Vagina (tissue), 2 donors: Measurements from ENCODE around the gene DENND2D. TPM values are rescaled to one million over a fixed set of nuclear protein-coding genes. Genes with fewer than 3 reads are reported as not detected.
"Not testable (repeated sequence)": the region's sequence is repeated elsewhere in the genome, so short reads cannot be mapped to it uniquely, and the experiment has no call there.

Experiments used
- DNase-seq, 2 donors: peaks; one replicate each; pipeline ENCODE4 v3.0.0-alpha.2; 2017; ENCODE audit errors: extremely low spot score in 2 of 2
- H3K27ac ChIP-seq: fragments of 200-600 bp; sonication (generic); one replicate; pipeline ENCODE4 v1.5.1; 2019
- H3K27me3 ChIP-seq: fragments of 200-600 bp; sonication (generic); one replicate; pipeline ENCODE4 v1.5.1; 2019
- H3K36me3 ChIP-seq, 2 donors: fragments of 200-600 bp; sonication (generic); one replicate each; pipeline ENCODE4 v1.5.1; 2017 to 2019
- H3K4me1 ChIP-seq: fragments of 200-600 bp; sonication (generic); one replicate; pipeline ENCODE4 v1.5.1; 2019
- H3K4me3 ChIP-seq, 2 donors: fragments of 200-600 bp; sonication (generic); 1 replicate in 1 of 2; 2 replicates in 1 of 2; pipeline ENCODE4 v1.5.1; 2016 to 2019
- H3K9me3 ChIP-seq: fragments of 200-600 bp; sonication (generic); one replicate; pipeline ENCODE4 v1.5.1; 2019
- CTCF ChIP-seq, 3 experiments: fragments of 450-650 bp in 2 of 3; fragments of 200-600 bp in 1 of 3; sonication (generic) in 1 of 3; IDR thresholded peaks; one replicate each; pipeline ENCODE4 v1.5.1; 2017 to 2019; ENCODE audit warnings: antibody characterized with exemption in 3 of 3, mild to moderate bottlenecking in 2 of 3, moderate library complexity in 2 of 3
- POLR2A ChIP-seq, 2 donors: fragments of 450-650 bp; IDR thresholded peaks; one replicate each; pipeline ENCODE4 v1.6.1; 2017; ENCODE audit warnings: antibody characterized with exemption in 2 of 2, mild to moderate bottlenecking in 2 of 2, moderate library complexity in 2 of 2
- POLR2AphosphoS5 ChIP-seq, 2 donors: sonication (generic); formaldehyde crosslinking; IDR thresholded peaks; one replicate each; pipeline ENCODE4 v1.9.0; 2017; ENCODE audit warnings: antibody characterized with exemption in 2 of 2, mild to moderate bottlenecking in 2 of 2, low read depth in 1 of 2; ENCODE audit not compliant: insufficient read depth in 1 of 2
- intact Hi-C: fragments of 100-400 bp; cut with DNase I; formaldehyde crosslinking; loops from one replicate; pipeline ENCODE4 v1.15.1; 2023
- total RNA-seq: library from RNA; depleted of rRNA; stranded (reverse); fragments of >200 nt; gene quantifications from one replicate; pipeline ENCODE4 v1.2.3, GENCODE V29; 2016

Gene DENND2D
- total RNA-seq, 1 donor from 2014 or later: 25.5 TPM

- intact Hi-C loops: no loop called here
- TF ChIP-seq CTCF (IDR thresholded peaks at IDR 0.05): no peak
- TF ChIP-seq POLR2A (IDR thresholded peaks at IDR 0.05): no peak
- Histone ChIP-seq H3K27me3 (no peaks in the 10 kb centered on the region), H3K4me3 (no peak overlapping the region), H3K27ac (no peak overlapping the region), H3K9me3 (no peaks in the 10 kb centered on the region), H3K36me3 (no peaks in the 10 kb centered on the region), H3K4me1 (peaks cover 10% of the 10 kb centered on the region)
- DNase-seq: peak in 1 of 2 donors; percentile 65
These were observed 18.5 kb upstream of the DENND2D start for GRCh38 chr1:111218701-111219556.

GRCh38 chr1:111217183-111217910 lies 16.9 kb upstream of the DENND2D start:
- Histone ChIP-seq H3K27ac (no peak overlapping the region), H3K36me3 (no peaks in the 10 kb centered on the region), H3K9me3 (no peaks in the 10 kb centered on the region), H3K27me3 (no peaks in the 10 kb centered on the region), H3K4me3 (no peak overlapping the region), H3K4me1 (peaks cover 4% of the 10 kb centered on the region)
- intact Hi-C loops: no loop called here
- no peak for TF ChIP-seq POLR2A (IDR thresholded peaks at IDR 0.05)
- TF ChIP-seq CTCF (IDR thresholded peaks at IDR 0.05): no peak
- no peak for TF ChIP-seq POLR2AphosphoS5 (IDR thresholded peaks at IDR 0.05; ENCODE audit: insufficient read depth in 1 of 2, low read depth in 1 of 2)
- DNase-seq: no peak

GRCh38 chr1:111216751-111217150 lies 16.3 kb upstream of the DENND2D start:
- intact Hi-C loops: no loop called here
- Histone ChIP-seq H3K9me3 (no peaks in the 10 kb centered on the region), H3K27ac (no peak overlapping the region), H3K4me3 (no peak overlapping the region), H3K4me1 (no peaks in the 10 kb centered on the region), H3K27me3 (no peaks in the 10 kb centered on the region), H3K36me3 (no peaks in the 10 kb centered on the region)
- no peak for TF ChIP-seq POLR2A (IDR thresholded peaks at IDR 0.05)
- TF ChIP-seq CTCF (IDR thresholded peaks at IDR 0.05): no peak
- no peak for TF ChIP-seq POLR2AphosphoS5 (IDR thresholded peaks at IDR 0.05; ENCODE audit: insufficient read depth in 1 of 2, low read depth in 1 of 2)
- DNase-seq: no peak

- H3K36me3 ChIP-seq, H3K4me3 ChIP-seq, DNase-seq, H3K27me3 ChIP-seq, intact Hi-C loops, H3K27ac ChIP-seq, H3K4me1 ChIP-seq, H3K9me3 ChIP-seq: not testable (repeated sequence)
These were observed 14.8 kb upstream of the DENND2D start for GRCh38 chr1:111215285-111215684.

- TF ChIP-seq POLR2AphosphoS5 (IDR thresholded peaks at IDR 0.05; ENCODE audit: insufficient read depth in 1 of 2, low read depth in 1 of 2) (no peak), CTCF (IDR thresholded peaks at IDR 0.05) (no peak), POLR2A (IDR thresholded peaks at IDR 0.05) (no peak)
- Histone ChIP-seq H3K4me1 (no peaks in the 10 kb centered on the region), H3K27me3 (no peaks in the 10 kb centered on the region), H3K9me3 (no peaks in the 10 kb centered on the region), H3K4me3 (no peak overlapping the region), H3K27ac (no peak overlapping the region), H3K36me3 (no peaks in the 10 kb centered on the region)
- intact Hi-C loops: no loop called here
- DNase-seq: no peak
These were observed 14.4 kb upstream of the DENND2D start for GRCh38 chr1:111214884-111215283.
